ENCODE results near the gene KLF17.
"Not testable (repeated sequence)": the region's sequence is repeated elsewhere in the genome, so short reads cannot be mapped to it uniquely, and the experiment has no call there.

DNA sequence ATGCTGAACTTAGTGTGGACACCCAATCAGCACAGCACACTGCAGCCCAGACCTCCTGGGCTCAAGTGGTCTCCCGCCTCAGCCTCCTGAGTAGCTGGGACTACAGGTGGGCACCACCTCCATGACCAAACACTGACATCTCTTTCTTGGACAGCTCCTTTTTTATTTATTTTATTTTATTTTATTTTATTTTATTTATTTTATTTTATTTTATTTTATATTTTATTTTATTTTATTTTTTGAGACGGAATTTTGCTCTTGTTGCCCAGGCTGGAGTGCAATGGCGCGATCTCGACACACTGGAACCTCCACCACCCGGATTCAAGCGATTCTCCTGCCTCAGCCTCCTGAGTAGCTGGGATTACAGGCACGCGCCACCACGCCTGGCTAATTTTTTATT lies 1.3 kb upstream of the KLF17 start:
- not testable (repeated sequence) for TF ChIP-seq POLR2AphosphoS5 (IDR thresholded peaks at IDR 0.05; ENCODE audit: low read depth); CTCF (IDR thresholded peaks at IDR 0.05; ENCODE audit: insufficient read depth, low read length); REST (IDR thresholded peaks at IDR 0.05; ENCODE audit: insufficient replicate concordance, low read depth)

All from HL-60 (cell line).